ENCODE data around the gene LARP4. TPM values are rescaled to one million over a fixed set of nuclear protein-coding genes. Genes with fewer than 3 reads are reported as not detected.

The LARP4 gene
- total RNA-seq, 1 experiment from 2014 or later: 92.7 TPM

DNA sequence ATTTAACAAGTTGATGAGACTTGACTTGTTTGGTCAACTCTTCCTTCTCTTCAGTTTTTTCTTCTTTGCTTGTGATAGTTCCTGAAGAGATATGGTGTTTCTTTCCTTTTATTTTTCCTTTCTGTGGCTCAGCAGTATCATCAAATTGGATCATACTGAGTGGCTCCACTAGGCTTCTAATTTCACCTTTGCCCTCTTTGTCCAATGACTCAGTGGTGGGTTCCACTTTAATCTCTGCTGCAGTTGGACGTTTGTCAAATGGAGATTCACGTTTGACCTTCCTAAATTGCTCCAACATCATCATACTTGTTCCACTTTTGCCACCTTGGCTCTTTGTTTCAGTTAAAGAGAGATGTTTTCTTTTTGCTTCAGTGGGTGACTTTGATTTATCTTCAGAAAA is 45.8 kb upstream of the LARP4 start:
- CTCF ChIA-PET: no interaction called here

DNA sequence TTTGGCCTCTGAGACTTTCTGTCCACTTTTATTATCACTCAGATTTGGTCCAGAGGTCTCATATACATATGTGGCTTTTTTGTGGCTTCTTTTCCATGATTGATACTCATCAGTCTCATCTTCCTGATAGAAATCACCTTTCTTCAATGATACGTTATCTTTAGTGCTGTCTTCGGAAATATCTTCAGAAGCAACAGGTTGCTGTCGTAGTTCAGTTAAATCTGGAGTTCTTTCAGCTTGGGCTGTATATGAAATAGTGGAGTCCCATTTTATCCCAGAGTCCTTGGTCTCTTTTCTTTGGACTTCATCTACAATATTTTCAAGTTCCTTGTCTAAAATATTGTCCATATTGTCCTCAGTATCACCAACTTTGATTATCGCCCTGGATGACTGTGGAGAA is 45.3 kb upstream of the LARP4 start:
- POLR2A ChIA-PET: no interaction called here
- intact Hi-C loops (cut with micrococcal nuclease; ENCODE audit: unreplicated experiment): no loop called here
- ATAC-seq (no peak), DNase-seq (ENCODE audit: low read depth, low spot score) (no peak)
- Histone ChIP-seq H3K4me3 (ENCODE audit: low read depth in 2 of 2, low read length in 2 of 2) (no peak overlapping the region), H3K4me1 (ENCODE audit: control insufficient read depth, insufficient read depth, low read length) (no peaks in the 10 kb centered on the region), H3K27ac (ENCODE audit: low read length) (no peak overlapping the region), H3K9me3 (ENCODE audit: control insufficient read depth, insufficient read depth, low read depth, low read length) (no peaks in the 10 kb centered on the region), H3K36me3 (ENCODE audit: control insufficient read depth, insufficient read depth, low read length) (no peaks in the 10 kb centered on the region), H3K27me3 (ENCODE audit: control insufficient read depth, insufficient read depth, low read length) (no peaks in the 10 kb centered on the region)
- CTCF ChIA-PET: no interaction called here
- in situ Hi-C loops (cut with HindIII; ENCODE audit: low pct_unique_long_range_greater_than_20kb, low sequenced_read_pairs): no loop called here
- no TSS peak for BruUV-seq (replicated peaks)
- TF ChIP-seq REST (IDR thresholded peaks at IDR 0.05; ENCODE audit: insufficient read depth in 1 of 2, low read depth in 2 of 2, low read length in 1 of 2) (no peak), TCF7L2 (IDR thresholded peaks at IDR 0.05; ENCODE audit: low read depth, low read length) (no peak), CTCF (IDR thresholded peaks at IDR 0.05) (no peak), SIN3A (IDR thresholded peaks at IDR 0.05; ENCODE audit: borderline replicate concordance, insufficient read depth, low read depth, low read length) (no peak), POLR2AphosphoS5 (IDR thresholded peaks at IDR 0.05; ENCODE audit: low read depth, low read length) (no peak)

More for the DNA sequence above, 45.8 kb upstream of the LARP4 start:
- Histone ChIP-seq H3K4me3 (ENCODE audit: low read depth in 2 of 2, low read length in 2 of 2) (no peak overlapping the region), H3K36me3 (ENCODE audit: control insufficient read depth, insufficient read depth, low read length) (no peaks in the 10 kb centered on the region), H3K4me1 (ENCODE audit: control insufficient read depth, insufficient read depth, low read length) (no peaks in the 10 kb centered on the region), H3K27ac (ENCODE audit: low read length) (no peak overlapping the region), H3K9me3 (ENCODE audit: control insufficient read depth, insufficient read depth, low read depth, low read length) (no peaks in the 10 kb centered on the region), H3K27me3 (ENCODE audit: control insufficient read depth, insufficient read depth, low read length) (no peaks in the 10 kb centered on the region)
- in situ Hi-C loops (cut with HindIII; ENCODE audit: low pct_unique_long_range_greater_than_20kb, low sequenced_read_pairs) (no loop called here), intact Hi-C loops (cut with micrococcal nuclease; ENCODE audit: unreplicated experiment) (no loop called here)
- TF ChIP-seq TCF7L2 (IDR thresholded peaks at IDR 0.05; ENCODE audit: low read depth, low read length) (no peak), POLR2AphosphoS5 (IDR thresholded peaks at IDR 0.05; ENCODE audit: low read depth, low read length) (no peak), REST (IDR thresholded peaks at IDR 0.05; ENCODE audit: insufficient read depth in 1 of 2, low read depth in 2 of 2, low read length in 1 of 2) (no peak), SIN3A (IDR thresholded peaks at IDR 0.05; ENCODE audit: borderline replicate concordance, insufficient read depth, low read depth, low read length) (no peak), CTCF (IDR thresholded peaks at IDR 0.05) (no peak)
- POLR2A ChIA-PET: no interaction called here
- no TSS peak for BruUV-seq (replicated peaks)
- ATAC-seq: no peak
- no peak for DNase-seq (ENCODE audit: low read depth, low spot score)
